ENCODE measurements around the gene AQP11.
"Not testable (repeated sequence)": the region's sequence is repeated elsewhere in the genome, so short reads cannot be mapped to it uniquely, and the experiment has no call there.

The AQP11 gene

DNA sequence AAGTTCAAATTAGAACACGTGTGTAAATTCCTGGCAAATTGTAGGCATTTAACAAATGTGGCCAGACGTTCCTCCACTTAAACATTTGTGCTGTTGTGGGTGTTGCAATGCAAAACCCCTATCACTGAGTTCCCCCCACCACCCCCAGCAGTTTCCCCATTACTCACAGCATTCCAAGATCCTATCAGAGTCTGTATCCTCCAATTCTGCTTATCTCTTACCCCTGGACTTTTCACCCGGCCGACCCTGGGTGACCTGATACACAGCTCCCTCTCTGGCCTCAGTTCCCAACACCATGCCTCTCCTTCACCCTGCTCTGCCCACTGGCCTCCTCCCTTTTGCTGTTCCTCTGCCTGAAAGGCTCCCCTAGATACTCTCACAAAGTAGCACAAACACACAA lies 31.4 kb upstream of the AQP11 start:
- Histone ChIP-seq H3K9me3 (replicated peaks in 1 of 11) (peaks cover 0 to 26% (median 10%) of the 10 kb centered on the region in 11 experiments; a peak in 12 of 22 replicates), H3K27ac (no peak overlapping the region), H4K20me1 (no peaks in the 10 kb centered on the region), H3K4me3 (no peak overlapping the region), H3K9ac (no peak overlapping the region), H3K4me1 (no peaks in the 10 kb centered on the region), H3K4me2 (no peak overlapping the region), H3K36me3 (no peaks in the 10 kb centered on the region), H3K27me3 (no peaks in the 10 kb centered on the region)
- no peak for TF ChIP-seq Cebpa-rat (IDR thresholded peaks at IDR 0.05)

DNA sequence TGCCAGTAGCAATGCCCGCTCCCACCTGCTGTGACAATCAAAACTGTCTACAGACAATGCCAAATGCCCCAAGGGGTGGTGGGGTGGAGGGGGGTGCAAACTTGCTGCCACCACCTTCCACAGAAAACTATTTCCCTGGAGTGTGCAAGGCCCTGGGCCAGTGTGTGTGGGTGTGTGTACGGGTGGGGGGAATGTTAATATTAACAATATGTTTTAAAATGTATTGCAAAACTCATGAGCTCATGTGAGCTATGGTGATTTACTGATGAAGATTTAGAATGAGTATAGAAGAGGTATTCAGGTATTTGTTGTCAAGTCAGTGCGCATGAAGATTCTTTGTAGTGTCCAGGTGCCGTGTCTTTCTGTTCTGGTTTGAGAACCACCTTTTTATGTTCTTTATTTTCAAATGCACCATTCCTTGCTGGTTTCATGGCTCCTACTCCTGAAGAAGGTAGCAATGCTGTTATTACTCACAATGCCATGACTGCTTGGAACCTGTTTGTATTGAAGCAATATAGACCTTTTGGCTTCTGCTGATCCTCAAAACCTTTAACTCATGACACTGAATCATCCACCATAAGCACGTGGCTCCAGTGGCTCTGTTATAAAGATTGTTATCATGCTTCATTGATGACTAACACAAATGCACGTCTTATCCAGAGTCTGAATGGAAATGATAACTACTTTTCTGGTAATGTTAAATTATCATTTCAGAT lies 29.9 kb upstream of the AQP11 start:
- Histone ChIP-seq H3K36me3 (no peaks in the 10 kb centered on the region), H4K20me1 (no peaks in the 10 kb centered on the region), H3K27ac (no peak overlapping the region), H3K27me3 (no peaks in the 10 kb centered on the region), H3K4me2 (no peak overlapping the region), H3K9ac (no peak overlapping the region), H3K4me1 (no peaks in the 10 kb centered on the region), H3K4me3 (no peak overlapping the region), H3K9me3 (replicated peaks in 1 of 11) (peaks cover 0 to 13% (median 7%) of the 10 kb centered on the region in 11 experiments; a peak in 12 of 22 replicates)
- no peak for TF ChIP-seq Cebpa-rat (IDR thresholded peaks at IDR 0.05)

DNA sequence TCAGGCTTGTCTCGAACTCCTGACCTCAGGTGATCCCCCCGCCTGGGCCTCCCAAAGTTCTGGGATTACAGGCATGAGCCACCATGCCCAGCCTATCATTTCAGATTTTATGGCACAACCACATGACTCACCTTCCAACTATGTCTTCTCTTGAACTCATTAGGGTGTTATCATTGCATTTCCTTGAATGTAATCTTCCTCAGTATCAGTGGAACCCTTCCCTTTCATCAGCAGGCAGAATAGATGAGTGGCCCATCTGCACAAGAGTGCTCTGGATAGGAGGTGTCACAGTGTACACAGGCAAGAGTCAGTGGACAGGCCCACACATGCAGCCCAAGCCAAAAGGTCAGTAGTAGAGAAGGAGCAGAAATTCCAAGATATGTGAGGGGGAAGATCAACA lies 29.1 kb upstream of the AQP11 start:
- Histone ChIP-seq H3K27ac (no peak overlapping the region), H4K20me1 (no peaks in the 10 kb centered on the region), H3K36me3 (no peaks in the 10 kb centered on the region), H3K9me3 (replicated peaks in 1 of 11) (peaks cover 0 to 6% (median under 1%) of the 10 kb centered on the region in 11 experiments; a peak in 3 of 22 replicates), H3K4me1 (no peaks in the 10 kb centered on the region), H3K27me3 (no peaks in the 10 kb centered on the region), H3K4me2 (no peak overlapping the region), H3K9ac (no peak overlapping the region), H3K4me3 (no peak overlapping the region)
- TF ChIP-seq Cebpa-rat (IDR thresholded peaks at IDR 0.05) = no peak

DNA sequence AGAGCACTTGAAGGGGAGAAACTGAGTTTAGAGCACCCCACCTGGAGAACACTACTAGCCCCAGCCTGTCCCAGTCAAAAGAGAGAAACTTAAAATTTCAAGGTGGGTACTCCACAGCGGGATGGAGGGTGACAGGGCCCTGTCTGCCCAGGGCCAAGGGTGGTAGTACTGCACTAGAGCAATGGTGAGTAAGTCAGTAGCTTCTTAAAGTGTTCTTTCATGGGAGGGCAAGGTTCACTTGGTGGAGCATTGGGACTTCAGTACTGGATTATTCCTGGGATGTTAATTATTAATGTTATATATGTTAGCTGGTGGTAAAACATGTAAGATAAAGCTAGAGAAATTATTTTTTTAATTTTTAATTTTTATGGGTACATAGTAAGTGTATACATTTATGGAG lies 28.5 kb upstream of the AQP11 start:
- no peak for TF ChIP-seq Cebpa-rat (IDR thresholded peaks at IDR 0.05)
- no peak overlapping the region for H3K4me3 ChIP-seq

DNA sequence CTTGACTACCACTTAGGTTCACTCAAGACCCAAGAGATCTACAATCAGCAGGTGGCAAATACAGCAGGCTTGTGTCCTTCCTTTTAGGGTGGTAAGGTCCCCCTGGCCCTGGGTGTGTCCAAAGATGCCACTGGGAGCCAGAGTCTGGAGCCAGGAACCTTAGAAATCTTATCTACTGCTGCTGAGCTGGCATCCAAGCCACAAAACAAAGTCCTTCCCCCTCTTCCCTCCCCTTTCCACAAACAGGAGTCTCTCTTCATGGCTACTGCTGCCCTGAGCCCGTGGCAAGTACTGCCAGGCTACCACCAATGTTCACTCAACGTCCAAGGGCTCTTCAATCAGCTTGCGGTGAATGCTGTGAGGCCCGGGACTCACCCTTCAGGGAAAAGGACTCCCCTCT lies 21.4 kb upstream of the AQP11 start:
- H3K27me3 ChIP-seq = no peaks in the 10 kb centered on the region
- no peaks in the 10 kb centered on the region for H4K20me1 ChIP-seq
- no peak overlapping the region for H3K4me2 ChIP-seq
- H3K27ac ChIP-seq = no peak overlapping the region
- no peaks in the 10 kb centered on the region for H3K4me1 ChIP-seq
- H3K9me3 ChIP-seq (replicated peaks in 1 of 11) = peaks cover 0 to 16% (median 0%) of the 10 kb centered on the region in 11 experiments; a peak in 3 of 22 replicates
- H3K36me3 ChIP-seq = no peaks in the 10 kb centered on the region
- no peak overlapping the region for H3K4me3 ChIP-seq
- H3K9ac ChIP-seq = no peak overlapping the region
- no peak for TF ChIP-seq Cebpa-rat (IDR thresholded peaks at IDR 0.05)

More for the DNA sequence above, 28.5 kb upstream of the AQP11 start:
- Histone ChIP-seq H3K27me3 (no peaks in the 10 kb centered on the region), H3K4me1 (no peaks in the 10 kb centered on the region), H3K9me3 (replicated peaks in 1 of 11) (peaks cover 0 to 6% (median 0%) of the 10 kb centered on the region in 11 experiments; a peak in 3 of 22 replicates), H3K27ac (no peak overlapping the region), H4K20me1 (no peaks in the 10 kb centered on the region), H3K4me2 (no peak overlapping the region), H3K9ac (no peak overlapping the region), H3K36me3 (no peaks in the 10 kb centered on the region)

DNA sequence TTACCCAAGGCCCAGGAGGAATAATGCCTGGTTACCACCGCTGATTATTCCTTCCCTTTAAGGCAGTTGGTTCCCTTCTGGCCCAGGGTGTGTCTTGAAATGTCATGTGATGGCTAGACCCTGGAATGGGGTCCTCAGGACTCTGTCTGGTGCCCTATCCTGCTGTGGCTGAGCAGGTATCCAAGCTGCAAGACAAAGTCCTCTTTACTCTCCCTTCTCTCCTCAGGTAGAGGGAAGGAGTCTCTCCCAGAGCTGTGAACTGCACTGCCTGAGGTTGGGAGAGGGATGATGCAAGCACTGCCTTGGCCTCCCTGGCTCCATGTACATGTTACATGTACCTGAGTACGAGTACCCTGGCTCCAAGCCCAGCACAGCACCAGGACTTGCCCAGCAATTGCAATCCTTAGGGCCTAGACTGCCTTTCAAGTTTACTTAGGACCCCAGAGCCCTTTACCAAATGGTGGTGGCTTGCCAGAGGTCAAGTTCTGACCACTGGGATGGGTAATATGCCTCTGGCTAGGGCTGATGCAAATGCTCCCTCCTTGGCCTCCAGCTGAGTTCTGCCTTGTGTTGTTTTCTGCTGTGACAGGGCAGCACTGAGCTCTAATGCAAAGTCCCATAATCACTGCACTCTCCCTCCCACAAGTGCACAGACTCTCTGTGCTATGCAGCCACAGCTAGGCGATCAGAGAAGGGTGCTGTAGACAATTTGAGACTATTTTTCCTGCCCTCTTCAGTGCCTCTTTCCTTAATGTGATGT lies 20.7 kb upstream of the AQP11 start:
- Histone ChIP-seq H3K9ac (no peak overlapping the region), H3K27me3 (no peaks in the 10 kb centered on the region), H3K4me1 (no peaks in the 10 kb centered on the region), H3K27ac (no peak overlapping the region), H3K4me3 (no peak overlapping the region), H3K4me2 (no peak overlapping the region), H3K9me3 (replicated peaks in 1 of 11) (peaks cover 0 to 16% (median 0%) of the 10 kb centered on the region in 11 experiments; a peak in 4 of 22 replicates), H4K20me1 (no peaks in the 10 kb centered on the region), H3K36me3 (no peaks in the 10 kb centered on the region)
- no peak for TF ChIP-seq Cebpa-rat (IDR thresholded peaks at IDR 0.05)

DNA sequence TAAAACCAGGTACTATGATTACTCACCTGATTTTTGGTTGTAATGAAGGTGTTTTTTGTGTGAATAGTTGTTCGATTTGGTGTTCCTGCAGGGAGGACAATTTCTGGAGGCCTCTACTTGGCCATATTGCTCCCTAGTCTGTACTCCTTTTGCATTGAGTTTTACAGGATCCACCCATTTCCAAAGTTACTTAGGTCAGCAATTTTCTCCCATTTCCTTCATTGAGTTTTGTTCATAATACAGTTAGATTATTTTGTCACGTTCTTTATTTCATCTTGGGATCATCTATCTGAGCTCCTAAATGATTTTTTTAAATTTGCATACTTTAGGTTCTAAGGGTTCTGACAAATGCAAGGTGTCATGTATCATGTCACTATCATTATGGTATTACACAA lies 20.1 kb upstream of the AQP11 start:
- H3K4me3 ChIP-seq = no peak overlapping the region
- no peak for TF ChIP-seq Cebpa-rat (IDR thresholded peaks at IDR 0.05)
- H3K9me3 ChIP-seq (replicated peaks in 1 of 11) = peaks cover 0 to 21% (median 0%) of the 10 kb centered on the region in 11 experiments; a peak in 4 of 22 replicates
- no peaks in the 10 kb centered on the region for H4K20me1 ChIP-seq
- H3K9ac ChIP-seq = no peak overlapping the region
- H3K36me3 ChIP-seq = no peaks in the 10 kb centered on the region
- H3K27me3 ChIP-seq = no peaks in the 10 kb centered on the region
- no peak overlapping the region for H3K27ac ChIP-seq
- no peaks in the 10 kb centered on the region for H3K4me1 ChIP-seq
- H3K4me2 ChIP-seq = no peak overlapping the region

DNA sequence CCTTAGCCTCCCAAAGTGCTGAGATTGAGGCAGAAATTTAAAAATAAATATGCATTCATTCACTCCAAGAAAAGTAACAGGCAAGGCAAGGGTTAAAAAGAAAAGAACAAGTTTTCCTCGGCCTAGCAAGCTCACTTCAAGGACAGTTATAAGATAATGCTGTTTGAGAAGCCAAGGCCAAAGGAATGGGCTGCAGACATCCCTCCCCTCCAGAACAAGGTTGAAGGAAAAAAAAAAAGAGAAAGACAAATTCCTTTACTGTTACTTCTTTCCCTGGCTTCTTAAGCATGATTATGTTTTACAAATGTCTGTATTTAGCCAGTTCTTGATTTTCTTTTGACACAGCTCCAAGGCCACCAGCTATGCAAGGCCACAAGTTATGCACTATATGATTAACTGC lies 18.9 kb upstream of the AQP11 start:
- H3K27me3 ChIP-seq, H3K4me2 ChIP-seq, H3K4me1 ChIP-seq, H3K9ac ChIP-seq, H3K36me3 ChIP-seq, H3K27ac ChIP-seq, H4K20me1 ChIP-seq, H3K4me3 ChIP-seq: not testable (repeated sequence)
- peaks cover 0 to 29% (median 0%) of the 10 kb centered on the region in 11 experiments; a peak in 4 of 22 replicates for H3K9me3 ChIP-seq (replicated peaks in 1 of 11)

DNA sequence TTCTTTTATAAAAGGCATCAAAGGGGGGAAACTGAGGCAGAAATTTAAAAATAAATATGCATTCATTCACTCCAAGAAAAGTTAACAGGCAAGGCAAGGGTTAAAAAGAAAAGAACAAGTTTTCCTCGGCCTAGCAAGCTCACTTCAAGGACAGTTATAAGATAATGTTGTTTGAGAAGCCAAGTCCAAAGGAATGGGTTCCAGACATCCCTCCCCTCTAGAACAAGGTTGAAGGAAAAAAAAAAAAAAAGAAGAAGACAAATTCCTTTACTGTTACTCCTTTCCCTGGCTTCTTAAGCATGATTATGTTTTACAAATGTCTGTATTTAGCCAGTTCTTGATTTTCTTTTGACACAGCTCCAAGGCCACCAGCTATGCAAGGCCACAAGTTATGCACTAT lies 14.3 kb upstream of the AQP11 start:
- H3K27me3 ChIP-seq, H3K4me3 ChIP-seq, H4K20me1 ChIP-seq, H3K9ac ChIP-seq, H3K27ac ChIP-seq, H3K4me2 ChIP-seq, H3K36me3 ChIP-seq, H3K4me1 ChIP-seq: not testable (repeated sequence)
- peaks cover 12 to 50% (median 22%) of the 10 kb centered on the region in 11 experiments for H3K9me3 ChIP-seq (replicated peaks in 1 of 11)

Data from BLaER1 treated with 17β-estradiol and CSF1 and Interleukin-3, amounts not matched to agents 10 nM and 100 nM (cell line).